CD4-positive, alpha-beta T cell (primary cell): ENCODE data around the gene SPATA9. TPM values are rescaled to one million over a fixed set of nuclear protein-coding genes. Genes with fewer than 3 reads are reported as not detected.

ENCODE experiments used
- ATAC-seq: fragments of 200-7000 bp; cut with Tn5 transposase; one replicate; pipeline ENCODE4 v1.10.0; 2022; ENCODE audit warnings: mild to moderate bottlenecking; ENCODE audit not compliant: poor library complexity
- CTCF ChIA-PET: fragments of 350-600 bp; sonication (Branson Sonifier 250); formaldehyde crosslinking; loops from one replicate; lab custom pipeline; 2021; ENCODE audit warnings: antibody characterized with exemption, inconsistent platforms; lab: Charles Lee
- POLR2A ChIA-PET: fragments of 350-600 bp; sonication (Branson Sonifier 250); formaldehyde crosslinking; loops from one replicate; lab custom pipeline; 2021; ENCODE audit warnings: antibody characterized with exemption, inconsistent platforms; lab: Charles Lee
- DNase-seq, 14 experiments: peaks; one replicate each; pipeline ENCODE4 v3.0.0-alpha.2; 2013 to 2020; ENCODE audit warnings: mixed read lengths in 2 of 14
- H3K27ac ChIP-seq, 2 donors: one replicate each; pipeline versions ENCODE4 v1.5.1 to v1.7.0; 2013; ENCODE audit warnings: low read length in 2 of 2, low read depth in 1 of 2, mild to moderate bottlenecking in 1 of 2
- H3K27me3 ChIP-seq, 2 experiments: 1 replicate in 1 of 2; 2 replicates in 1 of 2; pipeline versions ENCODE4 v1.6.1 to v1.7.0; 2013; ENCODE audit warnings: low read length in 2 of 2, control low read depth in 1 of 2, mild to moderate bottlenecking in 1 of 2, moderate library complexity in 1 of 2; ENCODE audit not compliant: insufficient read depth in 2 of 2, control insufficient read depth in 1 of 2
- H3K36me3 ChIP-seq: one replicate; pipeline ENCODE4 v1.6.1; 2013; ENCODE audit warnings: low read length, control low read depth; ENCODE audit not compliant: insufficient read depth
- H3K4me1 ChIP-seq: one replicate; pipeline ENCODE4 v1.6.1; 2013; ENCODE audit warnings: low read length, control low read depth; ENCODE audit not compliant: insufficient read depth
- H3K4me3 ChIP-seq: one replicate; pipeline ENCODE4 v1.5.1; 2013; ENCODE audit warnings: mild to moderate bottlenecking, low read length, moderate library complexity
- H3K9me3 ChIP-seq, 2 experiments: 1 replicate in 1 of 2; 2 replicates in 1 of 2; pipeline versions ENCODE4 v1.6.1 to v1.7.0; 2013; ENCODE audit warnings: low read length in 2 of 2, mild to moderate bottlenecking in 2 of 2, control low read depth in 1 of 2, moderate library complexity in 1 of 2; ENCODE audit not compliant: control insufficient read depth in 1 of 2, insufficient read depth in 1 of 2
- H3K27ac Mint-ChIP-seq: one replicate; pipeline ENCODE4 v1.8.0; 2020; ENCODE audit warnings: mixed read lengths
- H3K27me3 Mint-ChIP-seq: one replicate; pipeline ENCODE4 v1.8.0; 2021; ENCODE audit warnings: mixed read lengths
- H3K36me3 Mint-ChIP-seq: one replicate; pipeline ENCODE4 v1.8.0; 2021; ENCODE audit warnings: low read depth, mixed read lengths
- H3K4me1 Mint-ChIP-seq: one replicate; pipeline ENCODE4 v1.8.0; 2021; ENCODE audit warnings: low read depth, mixed read lengths
- H3K4me3 Mint-ChIP-seq: one replicate; pipeline ENCODE4 v1.8.0; 2020; ENCODE audit warnings: mild to moderate bottlenecking, mixed read lengths
- H3K9me3 Mint-ChIP-seq: one replicate; pipeline ENCODE4 v1.8.0; 2020; ENCODE audit warnings: mixed read lengths
- CTCF ChIP-seq: fragments of 200-600 bp; IDR thresholded peaks from one replicate; pipeline ENCODE4 v1.8.0; 2022; ENCODE audit warnings: antibody characterized with exemption, mild to moderate bottlenecking
- intact Hi-C, 2 experiments: fragments of 100-400 bp; cut with DNase I in 1 of 2; cut with micrococcal nuclease in 1 of 2; formaldehyde crosslinking; loops; one replicate each; pipeline versions ENCODE4 v1.15.1 to v1.9.0; 2023 to 2025; cut with DNase I, micrococcal nuclease
- total RNA-seq, 174 experiments: library from RNA in 2 of 174; stranded (reverse) in 2 of 174; gene quantifications; one replicate each; pipeline ENCODE4 v1.2.3 and lab custom pipeline; 2021 to 2026

Gene SPATA9
- total RNA-seq, 2 experiments from 2014 or later = not detected

- peaks cover 9 to 28% of the 10 kb centered on the region in 2 experiments for H3K27me3 ChIP-seq
- no peaks in the 10 kb centered on the region for H3K36me3 ChIP-seq
- DNase-seq = peak in 10 of 14 experiments; percentile 8 to 57 (median 31)
- POLR2A ChIA-PET = interaction anchor here (0.6 to 1.6 kb wide), 10 partner anchors 10 to 931 kb away, joined by 3 to 6 read pairs (median 4); partner anchors contain the start of genes CAST and RFESD
- peak within 1 kb of the TSS; percentile 89 for H3K4me3 Mint-ChIP-seq
- H3K36me3 Mint-ChIP-seq = no peaks in the 10 kb centered on the region
- no peak within 1 kb of the TSS for H3K27ac ChIP-seq
- no peaks in the 10 kb centered on the region for H3K9me3 Mint-ChIP-seq
- peak; percentile 65 for ATAC-seq
- H3K4me3 ChIP-seq = peak within 1 kb of the TSS; percentile 65
- CTCF ChIA-PET = no interaction called here
- H3K9me3 ChIP-seq = no peaks in the 10 kb centered on the region
- H3K4me1 Mint-ChIP-seq = peaks cover 57% of the 10 kb centered on the region
- peaks cover 13% of the 10 kb centered on the region for H3K4me1 ChIP-seq
- H3K27ac Mint-ChIP-seq = peak within 1 kb of the TSS; percentile 21
- peaks cover 42% of the 10 kb centered on the region for H3K27me3 Mint-ChIP-seq
- intact Hi-C loops = no loop called here
- TF ChIP-seq CTCF = no peak
Measured at GRCh38 chr5:95730730-95731570, 48.2 kb upstream of the SPATA9 start, which contains the start of gene RHOBTB3. RHOBTB3 (plus strand) TSS chr5:95731336; CDS start chr5:95731683, 347 bp downstream.

- Mint-ChIP-seq H3K4me3 (peak overlapping the region; percentile 78), H3K27me3 (peaks cover 39% of the 10 kb centered on the region), H3K4me1 (peaks cover 57% of the 10 kb centered on the region), H3K36me3 (no peaks in the 10 kb centered on the region), H3K27ac (peak overlapping the region; percentile 21), H3K9me3 (no peaks in the 10 kb centered on the region)
- Histone ChIP-seq H3K4me3 (peak overlapping the region; percentile 65), H3K9me3 (no peaks in the 10 kb centered on the region), H3K27ac (no peak overlapping the region), H3K4me1 (peaks cover 13% of the 10 kb centered on the region), H3K36me3 (no peaks in the 10 kb centered on the region), H3K27me3 (peaks cover 9 to 28% of the 10 kb centered on the region in 2 experiments)
- no peak for TF ChIP-seq CTCF
- DNase-seq (no peak), ATAC-seq (no peak)
- intact Hi-C loops = no loop called here
- ChIA-PET CTCF (no interaction called here), POLR2A (interaction anchor here (0.6 to 1.6 kb wide), 11 partner anchors 9 to 932 kb away, joined by 3 to 6 read pairs (median 4); partner anchors contain the start of genes CAST and RFESD)
Measured at GRCh38 chr5:95730011-95730700, 47.4 kb upstream of the SPATA9 start.
